Rectal smooth muscle tissue (tissue), 1 donor: ENCODE measurements around the gene CYP4B1.
"Not testable (repeated sequence)": the region's sequence is repeated elsewhere in the genome, so short reads cannot be mapped to it uniquely, and the experiment has no call there.

Experiments used
- H3K27ac ChIP-seq: one replicate; pipeline ENCODE4 v1.7.0; 2013; ENCODE audit warnings: low read depth, low read length, inconsistent platforms
- H3K27me3 ChIP-seq: one replicate; pipeline ENCODE4 v1.7.0; 2013; ENCODE audit warnings: low read length; ENCODE audit not compliant: control insufficient read depth, insufficient read depth
- H3K36me3 ChIP-seq: one replicate; pipeline ENCODE4 v1.7.0; 2013; ENCODE audit warnings: low read length; ENCODE audit not compliant: control insufficient read depth, insufficient read depth
- H3K4me1 ChIP-seq: one replicate; pipeline ENCODE4 v1.7.0; 2013; ENCODE audit warnings: low read length; ENCODE audit not compliant: control insufficient read depth, insufficient read depth
- H3K4me3 ChIP-seq: one replicate; pipeline ENCODE4 v1.7.0; 2013; ENCODE audit warnings: low read length
- H3K9ac ChIP-seq: one replicate; pipeline ENCODE4 v1.7.0; 2013; ENCODE audit warnings: low read length

Gene CYP4B1

DNA sequence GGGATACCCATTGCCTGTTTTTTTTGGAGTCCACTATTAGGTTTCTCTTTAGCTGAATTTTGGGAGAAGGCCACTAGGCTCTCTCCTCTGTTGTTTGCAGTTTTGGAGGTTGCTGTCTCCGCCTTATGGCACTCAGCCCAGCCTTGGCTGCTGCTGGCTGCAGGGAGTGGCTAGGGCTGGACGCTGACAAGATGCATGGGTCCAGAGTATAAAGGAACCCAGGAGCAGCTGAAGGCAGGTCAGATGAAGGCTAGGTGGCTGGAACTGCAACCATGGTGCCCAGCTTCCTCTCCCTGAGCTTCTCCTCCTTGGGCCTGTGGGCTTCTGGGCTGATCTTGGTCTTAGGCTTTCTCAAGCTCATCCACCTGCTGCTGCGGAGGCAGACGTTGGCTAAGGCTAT, at the start of gene CYP4B1:
TSS of gene CYP4B1 (plus strand) at position 237 of the 400 bp plus-strand sequence. CDS start at position 273, 36 bp downstream.
- Histone ChIP-seq H3K27me3 (no peaks in the 10 kb centered on the region), H3K4me3 (no peak within 1 kb of the TSS), H3K4me1 (no peaks in the 10 kb centered on the region), H3K9ac (no peak within 1 kb of the TSS), H3K36me3 (no peaks in the 10 kb centered on the region), H3K27ac (no peak within 1 kb of the TSS)

DNA sequence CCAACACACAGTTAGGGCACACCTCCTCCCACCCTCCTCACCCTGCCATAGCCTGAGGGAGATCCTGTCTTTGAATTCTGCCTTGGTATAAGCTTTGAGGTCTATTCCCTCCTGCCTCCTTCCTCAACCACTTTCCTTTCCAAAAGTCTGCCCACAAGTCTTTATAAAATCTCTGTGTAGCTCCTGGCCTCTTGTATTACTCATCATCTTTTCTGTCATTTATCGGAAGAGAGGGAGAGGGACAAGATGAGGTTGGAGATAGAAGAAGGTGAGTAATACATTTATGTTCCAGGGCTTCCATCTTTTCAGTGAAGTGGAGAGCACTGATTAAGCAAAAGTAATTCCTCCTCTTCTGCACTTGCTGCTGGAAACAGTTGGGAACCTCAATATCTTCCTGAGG, 49.4 kb upstream of the CYP4B1 start:
- Histone ChIP-seq H3K9ac (no peak overlapping the region), H3K4me3 (no peak overlapping the region), H3K36me3 (no peaks in the 10 kb centered on the region), H3K27me3 (no peaks in the 10 kb centered on the region), H3K4me1 (no peaks in the 10 kb centered on the region), H3K27ac (no peak overlapping the region)

GRCh38 chr1:46749921-46750404, 48.9 kb upstream of the CYP4B1 start:
- H3K4me1 ChIP-seq = no peaks in the 10 kb centered on the region
- no peak overlapping the region for H3K4me3 ChIP-seq
- no peak overlapping the region for H3K27ac ChIP-seq
- no peaks in the 10 kb centered on the region for H3K27me3 ChIP-seq
- no peaks in the 10 kb centered on the region for H3K36me3 ChIP-seq
- no peak overlapping the region for H3K9ac ChIP-seq

DNA sequence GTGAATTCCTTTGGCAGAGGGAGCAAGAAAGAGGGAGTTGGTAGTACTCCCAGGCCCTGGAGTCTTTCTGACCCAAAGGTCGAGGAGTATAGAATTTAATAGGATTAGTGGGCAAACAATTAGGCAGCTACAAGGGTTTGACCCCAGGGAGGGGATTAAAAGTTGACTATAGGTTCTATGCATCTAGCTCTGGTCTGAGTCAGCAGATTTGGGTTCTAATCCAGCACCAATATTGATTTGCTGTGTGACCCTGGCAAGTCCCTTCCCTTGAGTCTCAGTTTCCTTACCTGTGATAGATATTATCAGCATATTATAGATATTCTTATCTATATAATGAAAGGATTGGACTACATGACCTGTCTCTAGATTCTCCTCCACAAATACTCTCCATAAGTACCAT, 44.9 kb upstream of the CYP4B1 start:
- no peaks in the 10 kb centered on the region for H3K27me3 ChIP-seq
- H3K27ac ChIP-seq = no peak overlapping the region
- no peaks in the 10 kb centered on the region for H3K4me1 ChIP-seq
- no peaks in the 10 kb centered on the region for H3K36me3 ChIP-seq
- no peak overlapping the region for H3K9ac ChIP-seq
- no peak overlapping the region for H3K4me3 ChIP-seq

- not testable (repeated sequence) for H3K9ac ChIP-seq, H3K4me3 ChIP-seq, H3K4me1 ChIP-seq, H3K36me3 ChIP-seq, H3K27me3 ChIP-seq, H3K27ac ChIP-seq
Measured at GRCh38 chr1:46754707-46755106, 44.1 kb upstream of the CYP4B1 start.

DNA sequence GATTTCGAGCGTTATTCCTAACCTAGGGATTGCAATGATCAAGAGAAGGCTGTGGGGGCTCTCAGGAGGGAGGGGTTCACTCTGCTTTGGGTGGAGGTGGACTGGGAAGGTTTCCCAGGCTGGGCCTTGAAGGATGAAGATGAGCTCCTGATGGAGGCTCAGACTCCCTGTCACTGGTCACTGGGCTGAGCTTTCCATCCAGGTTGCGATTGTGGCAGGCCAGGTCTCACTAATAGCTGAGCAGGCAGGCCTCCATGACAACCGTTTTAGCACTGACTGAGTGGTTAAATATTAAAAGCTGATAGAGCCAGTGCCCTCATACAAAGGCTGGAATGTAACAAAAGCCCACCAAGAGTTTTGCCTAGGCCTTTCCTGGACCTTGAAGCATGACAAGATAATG, 43.7 kb upstream of the CYP4B1 start:
- H3K36me3 ChIP-seq = no peaks in the 10 kb centered on the region
- H3K4me3 ChIP-seq = no peak overlapping the region
- H3K27ac ChIP-seq = no peak overlapping the region
- no peak overlapping the region for H3K9ac ChIP-seq
- no peaks in the 10 kb centered on the region for H3K27me3 ChIP-seq
- H3K4me1 ChIP-seq = no peaks in the 10 kb centered on the region

- no peak overlapping the region for H3K9ac ChIP-seq
- no peaks in the 10 kb centered on the region for H3K27me3 ChIP-seq
- no peak overlapping the region for H3K27ac ChIP-seq
- no peak overlapping the region for H3K4me3 ChIP-seq
- no peaks in the 10 kb centered on the region for H3K4me1 ChIP-seq
- no peaks in the 10 kb centered on the region for H3K36me3 ChIP-seq
Measured at GRCh38 chr1:46757247-46757955, 41.4 kb upstream of the CYP4B1 start.

GRCh38 chr1:46757956-46758528, 40.8 kb upstream of the CYP4B1 start:
- Histone ChIP-seq H3K4me1 (no peaks in the 10 kb centered on the region), H3K36me3 (no peaks in the 10 kb centered on the region), H3K27ac (no peak overlapping the region), H3K27me3 (no peaks in the 10 kb centered on the region), H3K4me3 (no peak overlapping the region), H3K9ac (no peak overlapping the region)

DNA sequence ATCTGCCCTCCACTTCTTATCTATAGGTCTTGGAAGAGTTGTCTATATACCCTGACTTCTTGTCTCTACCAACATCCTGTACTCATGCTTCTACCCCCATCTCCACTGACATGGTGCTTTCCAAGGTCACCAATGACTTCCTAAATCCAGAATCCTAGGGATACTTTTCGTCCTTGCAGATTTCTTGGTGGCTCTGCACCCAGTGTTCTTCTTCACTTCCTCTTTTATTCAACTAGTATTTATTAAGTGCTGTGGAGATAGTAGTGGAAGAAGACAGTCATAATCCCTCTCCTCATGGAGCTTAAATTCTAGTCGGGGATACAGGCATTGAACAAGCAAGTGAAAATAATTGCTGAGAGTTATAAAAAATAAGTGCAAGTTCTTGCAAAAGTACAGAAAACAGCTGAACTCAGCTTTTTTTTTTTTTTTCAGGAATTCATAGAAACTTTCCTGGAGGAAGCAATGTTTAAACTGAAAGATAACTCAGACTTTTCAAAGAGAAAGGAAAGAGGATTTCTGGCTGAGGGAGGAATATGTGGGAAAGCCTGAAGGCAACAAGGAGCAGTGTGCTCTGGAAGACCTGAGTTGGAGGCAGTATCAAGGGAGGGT, 38.2 kb upstream of the CYP4B1 start:
- H3K4me1 ChIP-seq = no peaks in the 10 kb centered on the region
- no peak overlapping the region for H3K4me3 ChIP-seq
- no peaks in the 10 kb centered on the region for H3K27me3 ChIP-seq
- H3K36me3 ChIP-seq = no peaks in the 10 kb centered on the region
- H3K9ac ChIP-seq = no peak overlapping the region
- H3K27ac ChIP-seq = no peak overlapping the region

- no peaks in the 10 kb centered on the region for H3K27me3 ChIP-seq
- H3K4me3 ChIP-seq = no peak overlapping the region
- no peak overlapping the region for H3K9ac ChIP-seq
- no peaks in the 10 kb centered on the region for H3K36me3 ChIP-seq
- no peaks in the 10 kb centered on the region for H3K4me1 ChIP-seq
- no peak overlapping the region for H3K27ac ChIP-seq
Measured at GRCh38 chr1:46761740-46762139, 37.1 kb upstream of the CYP4B1 start.

DNA sequence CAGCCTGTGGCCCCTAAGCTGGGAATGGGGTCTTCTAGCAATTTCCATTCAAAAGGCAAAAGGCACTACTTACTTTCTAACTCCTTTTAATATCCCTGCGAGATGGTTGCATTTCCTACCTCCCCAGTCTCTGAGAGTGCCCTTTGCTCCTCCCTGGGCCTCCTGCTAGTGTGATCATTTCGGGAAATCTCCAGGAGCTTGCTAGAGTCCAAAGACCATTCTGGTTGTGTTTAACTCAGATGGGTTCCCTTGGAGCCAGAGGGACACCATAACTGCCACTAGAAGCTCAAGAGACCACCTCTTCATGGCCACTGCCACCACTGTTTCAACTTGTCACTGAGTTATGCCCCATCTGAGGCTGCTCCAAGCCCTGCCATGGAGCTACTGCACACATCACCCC, 34.4 kb upstream of the CYP4B1 start:
- no peaks in the 10 kb centered on the region for H3K27me3 ChIP-seq
- H3K4me3 ChIP-seq = no peak overlapping the region
- H3K4me1 ChIP-seq = no peaks in the 10 kb centered on the region
- no peak overlapping the region for H3K9ac ChIP-seq
- H3K36me3 ChIP-seq = no peaks in the 10 kb centered on the region
- H3K27ac ChIP-seq = no peak overlapping the region

GRCh38 chr1:46767649-46768282, 31.1 kb upstream of the CYP4B1 start:
- Histone ChIP-seq H3K4me3 (no peak overlapping the region), H3K27ac (no peak overlapping the region), H3K4me1 (no peaks in the 10 kb centered on the region)

More at GRCh38 chr1:46767649-46768282, 31.1 kb upstream of the CYP4B1 start:
- Histone ChIP-seq H3K36me3 (no peaks in the 10 kb centered on the region), H3K9ac (no peak overlapping the region), H3K27me3 (no peaks in the 10 kb centered on the region)
